ENCODE measurements around the gene MAVS. TPM values are rescaled to one million over a fixed set of nuclear protein-coding genes. Genes with fewer than 3 reads are reported as not detected.
A peak's percentile ranks its signal among the peaks of the same experiment; 100 is the strongest.
"Not testable (repeated sequence)": the region's sequence is repeated elsewhere in the genome, so short reads cannot be mapped to it uniquely, and the experiment has no call there.

MAVS gene
- total RNA-seq, 2 experiments from 2014 or later = 29.7 TPM

- POLR2A ChIA-PET = no interaction called here
- H3K27ac Mint-ChIP-seq = no peak overlapping the region
- H3K27me3 Mint-ChIP-seq (ENCODE audit: low read depth) = no peaks in the 10 kb centered on the region
- ATAC-seq = no peak
- no peak overlapping the region for H3K4me3 Mint-ChIP-seq
- H3K9me3 Mint-ChIP-seq (ENCODE audit: insufficient read depth) = no peaks in the 10 kb centered on the region
- H3K4me1 Mint-ChIP-seq (ENCODE audit: low read depth) = peaks cover 6% of the 10 kb centered on the region
- CTCF ChIA-PET = interaction anchor here (1.0 kb wide), 1 partner anchor 41 kb away, joined by 3 read pairs; no protein-coding TSS in a partner anchor
- peaks cover 21% of the 10 kb centered on the region for H3K36me3 Mint-ChIP-seq (ENCODE audit: low read depth)
- DNase-seq = no peak
Measured at GRCh38 chr20:3828798-3829197, 17.8 kb upstream of the MAVS start.

- ATAC-seq; H3K27me3 Mint-ChIP-seq (ENCODE audit: low read depth); DNase-seq; H3K27ac Mint-ChIP-seq; H3K4me1 Mint-ChIP-seq (ENCODE audit: low read depth); POLR2A ChIA-PET; H3K9me3 Mint-ChIP-seq (ENCODE audit: insufficient read depth); H3K4me3 Mint-ChIP-seq: not testable (repeated sequence)
- CTCF ChIA-PET = interaction anchor here (1.5 kb wide), 1 partner anchor 9 kb away, joined by 6 read pairs; the partner anchor contains the start of gene AP5S1
- H3K36me3 Mint-ChIP-seq (ENCODE audit: low read depth) = peaks cover 18% of the 10 kb centered on the region
Measured at GRCh38 chr20:3829891-3830290, 16.7 kb upstream of the MAVS start.

- ChIA-PET POLR2A (no interaction called here), CTCF (interaction anchor here (1.6 kb wide), 1 partner anchor 19 kb away, joined by 4 read pairs; no protein-coding TSS in a partner anchor)
- Mint-ChIP-seq H3K9me3 (ENCODE audit: insufficient read depth) (no peaks in the 10 kb centered on the region), H3K4me3 (no peak overlapping the region), H3K36me3 (ENCODE audit: low read depth) (no peaks in the 10 kb centered on the region), H3K27me3 (ENCODE audit: low read depth) (no peaks in the 10 kb centered on the region), H3K27ac (no peak overlapping the region), H3K4me1 (ENCODE audit: low read depth) (peaks cover 18% of the 10 kb centered on the region)
- DNase-seq (no peak), ATAC-seq (no peak)
Measured at GRCh38 chr20:3836132-3836531, 10.5 kb upstream of the MAVS start.

- H3K27ac Mint-ChIP-seq = no peak overlapping the region
- DNase-seq (no peak), ATAC-seq (peak; percentile 49)
- ChIA-PET CTCF (no interaction called here), POLR2A (interaction anchor here (0.6 kb wide), 1 partner anchor 630 kb away, joined by 3 read pairs; the partner anchor contains the start of gene ITPA)
- H3K9me3 Mint-ChIP-seq (ENCODE audit: insufficient read depth) = no peaks in the 10 kb centered on the region
- H3K36me3 Mint-ChIP-seq (ENCODE audit: low read depth) = no peaks in the 10 kb centered on the region
- H3K27me3 Mint-ChIP-seq (ENCODE audit: low read depth) = no peaks in the 10 kb centered on the region
- H3K4me3 Mint-ChIP-seq = no peak overlapping the region
- peaks cover 18% of the 10 kb centered on the region for H3K4me1 Mint-ChIP-seq (ENCODE audit: low read depth)
Measured at GRCh38 chr20:3839328-3839727, 7.3 kb upstream of the MAVS start.

GRCh38 chr20:3840201-3840600 is 6.4 kb upstream of the MAVS start:
- H3K9me3 Mint-ChIP-seq (ENCODE audit: insufficient read depth); DNase-seq; POLR2A ChIA-PET; ATAC-seq; H3K27me3 Mint-ChIP-seq (ENCODE audit: low read depth); CTCF ChIA-PET; H3K4me3 Mint-ChIP-seq; H3K36me3 Mint-ChIP-seq (ENCODE audit: low read depth): not testable (repeated sequence)
- H3K27ac Mint-ChIP-seq = peak overlapping the region; percentile 39
- H3K4me1 Mint-ChIP-seq (ENCODE audit: low read depth) = peaks cover 18% of the 10 kb centered on the region

- peaks cover 3% of the 10 kb centered on the region for H3K36me3 Mint-ChIP-seq (ENCODE audit: low read depth)
- H3K4me1 Mint-ChIP-seq (ENCODE audit: low read depth) = peaks cover 28% of the 10 kb centered on the region
- ChIA-PET POLR2A (no interaction called here), CTCF (no interaction called here)
- ATAC-seq (no peak), DNase-seq (no peak)
- H3K27ac Mint-ChIP-seq = no peak overlapping the region
- no peak overlapping the region for H3K4me3 Mint-ChIP-seq
- H3K9me3 Mint-ChIP-seq (ENCODE audit: insufficient read depth) = no peaks in the 10 kb centered on the region
- H3K27me3 Mint-ChIP-seq (ENCODE audit: low read depth) = no peaks in the 10 kb centered on the region
Measured at GRCh38 chr20:3842348-3842930, 4.2 kb upstream of the MAVS start.

- ChIA-PET CTCF (interaction anchor here (0.9 to 3.2 kb wide), 2 partner anchors 10 to 23 kb away, joined by 3 to 14 read pairs; partner anchors contain the start of gene AP5S1), POLR2A (no interaction called here)
- Mint-ChIP-seq H3K27ac (no peak overlapping the region), H3K4me1 (ENCODE audit: low read depth) (peaks cover 36% of the 10 kb centered on the region), H3K9me3 (ENCODE audit: insufficient read depth) (no peaks in the 10 kb centered on the region), H3K36me3 (ENCODE audit: low read depth) (peaks cover 5% of the 10 kb centered on the region), H3K27me3 (ENCODE audit: low read depth) (no peaks in the 10 kb centered on the region), H3K4me3 (no peak overlapping the region)
- no peak for ATAC-seq
- DNase-seq = no peak
Measured at GRCh38 chr20:3843490-3843889, 3.1 kb upstream of the MAVS start.

- CTCF ChIA-PET = interaction anchor here (0.9 to 3.2 kb wide), 4 partner anchors 10 to 91 kb away, joined by 3 to 19 read pairs (median 8); partner anchors contain the start of gene AP5S1
- POLR2A ChIA-PET; DNase-seq; H3K27ac Mint-ChIP-seq; H3K4me3 Mint-ChIP-seq; H3K27me3 Mint-ChIP-seq (ENCODE audit: low read depth); H3K9me3 Mint-ChIP-seq (ENCODE audit: insufficient read depth); ATAC-seq: not testable (repeated sequence)
- Mint-ChIP-seq H3K4me1 (ENCODE audit: low read depth) (peaks cover 37% of the 10 kb centered on the region), H3K36me3 (ENCODE audit: low read depth) (peaks cover 11% of the 10 kb centered on the region)
Measured at GRCh38 chr20:3843990-3844619, 2.5 kb upstream of the MAVS start.

- Mint-ChIP-seq H3K27ac (peak overlapping the region; percentile 87), H3K36me3 (ENCODE audit: low read depth) (peaks cover 16% of the 10 kb centered on the region), H3K9me3 (ENCODE audit: insufficient read depth) (no peaks in the 10 kb centered on the region), H3K4me1 (ENCODE audit: low read depth) (peaks cover 24% of the 10 kb centered on the region), H3K4me3 (peak overlapping the region; percentile 85), H3K27me3 (ENCODE audit: low read depth) (no peaks in the 10 kb centered on the region)
- DNase-seq (no peak), ATAC-seq (no peak)
- POLR2A ChIA-PET = no interaction called here
- CTCF ChIA-PET = interaction anchor here (0.9 to 3.2 kb wide), 2 partner anchors 26 to 59 kb away, joined by 3 to 14 read pairs; partner anchors contain the start of gene AP5S1
Measured at GRCh38 chr20:3846378-3846739, 275 bp upstream of the MAVS start.

- Mint-ChIP-seq H3K36me3 (ENCODE audit: low read depth) (peaks cover 16% of the 10 kb centered on the region), H3K9me3 (ENCODE audit: insufficient read depth) (no peaks in the 10 kb centered on the region), H3K4me3 (peak overlapping the region; percentile 85), H3K27ac (peak overlapping the region; percentile 87), H3K27me3 (ENCODE audit: low read depth) (no peaks in the 10 kb centered on the region), H3K4me1 (ENCODE audit: low read depth) (peaks cover 24% of the 10 kb centered on the region)
- ATAC-seq (no peak), DNase-seq (no peak)
- ChIA-PET POLR2A (no interaction called here), CTCF (interaction anchor here (1.1 kb wide), 1 partner anchor 27 kb away, joined by 3 read pairs; the partner anchor contains the start of gene AP5S1)
Measured at GRCh38 chr20:3847429-3847940, 851 bp downstream of the MAVS start.

GRCh38 chr20:3848565-3848964 is 1.9 kb downstream of the MAVS start:
- peaks cover 16% of the 10 kb centered on the region for H3K36me3 Mint-ChIP-seq (ENCODE audit: low read depth)
- peak overlapping the region; percentile 85 for H3K4me3 Mint-ChIP-seq
- peaks cover 24% of the 10 kb centered on the region for H3K4me1 Mint-ChIP-seq (ENCODE audit: low read depth)
- DNase-seq = no peak
- no peaks in the 10 kb centered on the region for H3K9me3 Mint-ChIP-seq (ENCODE audit: insufficient read depth)
- H3K27ac Mint-ChIP-seq = peak overlapping the region; percentile 63
- ChIA-PET CTCF (no interaction called here), POLR2A (interaction anchor here (0.8 kb wide), 1 partner anchor 27 kb away, joined by 3 read pairs; no protein-coding TSS in a partner anchor)
- ATAC-seq = no peak
- no peaks in the 10 kb centered on the region for H3K27me3 Mint-ChIP-seq (ENCODE audit: low read depth)

GRCh38 chr20:3854462-3854871 is 7.8 kb downstream of the MAVS start:
- H3K27ac Mint-ChIP-seq = no peak overlapping the region

More at GRCh38 chr20:3854462-3854871, 7.8 kb downstream of the MAVS start:
- Mint-ChIP-seq H3K36me3 (ENCODE audit: low read depth) (peaks cover 23% of the 10 kb centered on the region), H3K4me3 (no peak overlapping the region), H3K9me3 (ENCODE audit: insufficient read depth) (no peaks in the 10 kb centered on the region), H3K27me3 (ENCODE audit: low read depth) (no peaks in the 10 kb centered on the region), H3K4me1 (ENCODE audit: low read depth) (peaks cover 5% of the 10 kb centered on the region)
- CTCF ChIA-PET = interaction anchor here (0.7 to 3.3 kb wide), 25 partner anchors 9 to 178 kb away, joined by 3 to 27 read pairs (median 5); partner anchors contain the start of genes ADISSP, AP5S1 and CENPB
- DNase-seq = no peak
- ATAC-seq = peak; percentile 28
- POLR2A ChIA-PET = interaction anchor here (1.0 to 1.8 kb wide), 3 partner anchors 11 to 92 kb away, joined by 3 to 5 read pairs (median 3); partner anchors contain the start of gene CENPB
